Erythroblast (primary cell): ENCODE data around the gene MRPL37.

Source experiments
- DNase-seq, 2 experiments: peaks; one replicate each; lab custom pipeline; 2025; lab: John Stamatoyannopoulos, UW
- GATA1 ChIP-seq: IDR thresholded peaks from 2 replicates; pipeline ENCODE4 v1.6.1; 2011; ENCODE audit warnings: low read depth, mild to moderate bottlenecking, control low read depth, low read length, moderate library complexity
- POLR2A ChIP-seq: IDR thresholded peaks from 2 replicates; pipeline ENCODE4 v1.6.1; 2011; ENCODE audit warnings: mild to moderate bottlenecking, low read length

MRPL37 gene

GRCh38 chr1:54218883-54219687 is 19.1 kb downstream of the MRPL37 start:
- TF ChIP-seq GATA1 (no peak), POLR2A (peak; percentile 12)
- DNase-seq = no peak

GRCh38 chr1:54219688-54220003 is 19.7 kb downstream of the MRPL37 start:
- DNase-seq = no peak
- TF ChIP-seq GATA1 = no peak
- TF ChIP-seq POLR2A = peak; percentile 10

GRCh38 chr1:54220004-54220811 is 20.2 kb downstream of the MRPL37 start:
- DNase-seq = peak in 1 of 2 experiments; percentile 34

GRCh38 chr1:54221113-54221834 is 21.3 kb downstream of the MRPL37 start:
- TF ChIP-seq POLR2A (peak; percentile 34), GATA1 (no peak)
- DNase-seq = no peak

More at GRCh38 chr1:54220004-54220811, 20.2 kb downstream of the MRPL37 start:
- TF ChIP-seq POLR2A (no peak), GATA1 (no peak)

- peak; percentile 30 for TF ChIP-seq POLR2A
- TF ChIP-seq GATA1 = no peak
- DNase-seq = peak; percentile 27 to 32
Measured at GRCh38 chr1:54221867-54222484, 22.0 kb downstream of the MRPL37 start.

- no peak for TF ChIP-seq POLR2A
- TF ChIP-seq GATA1 = no peak
- no peak for DNase-seq
Measured at GRCh38 chr1:54222711-54223110, 22.7 kb downstream of the MRPL37 start.

GRCh38 chr1:54223441-54224202 is 23.7 kb downstream of the MRPL37 start:
- no peak for DNase-seq
- TF ChIP-seq GATA1 (no peak), POLR2A (no peak)

GRCh38 chr1:54224233-54224632 is 24.3 kb downstream of the MRPL37 start:
- no peak for TF ChIP-seq POLR2A
- no peak for TF ChIP-seq GATA1
- DNase-seq = no peak

GRCh38 chr1:54225378-54225777 is 25.4 kb downstream of the MRPL37 start:
- TF ChIP-seq POLR2A (no peak), GATA1 (no peak)
- no peak for DNase-seq

GRCh38 chr1:54225986-54226559 is 26.1 kb downstream of the MRPL37 start:
- no peak for DNase-seq
- no peak for TF ChIP-seq POLR2A
- TF ChIP-seq GATA1 = no peak

GRCh38 chr1:54227091-54227602 is 27.2 kb downstream of the MRPL37 start:
- DNase-seq = peak; percentile 42 to 66
- TF ChIP-seq GATA1 (no peak), POLR2A (peak; percentile 45)

- DNase-seq = peak; percentile 27 to 31
- TF ChIP-seq POLR2A (no peak), GATA1 (no peak)
Measured at GRCh38 chr1:54227891-54228310, 27.9 kb downstream of the MRPL37 start.
